ENCODE measurements around the gene S100A13.
A peak's percentile ranks its signal among the peaks of the same experiment; 100 is the strongest.
"Not testable (repeated sequence)": the region's sequence is repeated elsewhere in the genome, so short reads cannot be mapped to it uniquely, and the experiment has no call there.

The S100A13 gene

GRCh38 chr1:153610334-153610733, 17.0 kb downstream of the S100A13 start:
- peak in 2 of 10 donors; percentile 9 to 43 for DNase-seq
- intact Hi-C loops (cut with DNase I): no loop called here

DNA sequence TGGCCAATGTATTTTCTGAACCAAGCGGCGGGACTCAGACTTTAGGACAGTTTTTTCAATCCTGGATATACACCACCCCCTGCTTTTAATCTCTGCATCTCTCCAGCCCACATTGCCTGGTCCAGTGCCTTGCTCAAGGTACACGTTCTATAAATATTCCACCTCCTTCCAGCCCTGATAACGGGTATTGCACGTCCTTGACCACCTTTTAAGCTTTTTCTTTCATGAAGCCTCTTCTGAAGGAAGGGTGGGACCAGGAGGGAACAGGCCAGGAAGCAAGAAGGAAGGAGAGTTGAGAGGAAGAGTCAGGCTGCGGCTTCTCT, 17.8 kb downstream of the S100A13 start:
- intact Hi-C loops (cut with DNase I): no loop called here

GRCh38 chr1:153608742-153609584, 18.3 kb downstream of the S100A13 start:
- intact Hi-C loops (cut with DNase I): no loop called here

More for the DNA sequence above, 17.8 kb downstream of the S100A13 start:
- peak in 1 of 10 donors; percentile 14 for DNase-seq

DNA sequence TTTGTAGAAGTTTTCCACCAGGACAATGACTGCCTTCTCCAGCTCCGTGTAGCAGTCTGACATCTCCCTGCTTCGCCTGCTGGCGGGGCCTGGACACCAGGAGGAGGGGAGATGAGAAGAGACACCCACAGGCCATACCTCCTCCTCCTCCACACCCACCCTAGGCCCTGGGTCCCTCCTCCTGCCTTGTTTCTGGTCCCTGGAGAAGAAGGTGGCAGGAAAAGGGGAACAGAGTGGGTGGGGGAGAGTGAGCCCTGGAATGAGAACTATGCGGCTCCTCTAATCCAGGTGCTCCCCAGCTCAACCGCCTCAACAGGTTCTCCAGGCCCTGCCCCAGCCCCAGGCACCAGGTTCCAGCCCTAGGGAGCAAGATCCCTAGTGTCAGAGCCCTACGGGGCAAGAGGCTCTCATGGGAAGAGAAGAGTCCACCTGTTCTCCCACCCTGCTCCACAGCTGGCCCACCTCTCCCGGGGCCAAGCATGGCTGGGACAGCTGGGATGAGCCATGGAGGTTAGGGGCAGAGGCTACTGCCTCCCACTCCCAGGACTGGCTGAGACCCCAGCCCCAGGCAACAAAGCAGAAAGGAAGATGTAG, 19.1 kb downstream of the S100A13 start:
- DNase-seq: peak in 1 of 10 donors; percentile 70
- intact Hi-C loops (cut with DNase I): no loop called here

More at GRCh38 chr1:153608742-153609584, 18.3 kb downstream of the S100A13 start:
- peak in 8 of 10 donors; percentile 56 to 94 (median 72) for DNase-seq

DNA sequence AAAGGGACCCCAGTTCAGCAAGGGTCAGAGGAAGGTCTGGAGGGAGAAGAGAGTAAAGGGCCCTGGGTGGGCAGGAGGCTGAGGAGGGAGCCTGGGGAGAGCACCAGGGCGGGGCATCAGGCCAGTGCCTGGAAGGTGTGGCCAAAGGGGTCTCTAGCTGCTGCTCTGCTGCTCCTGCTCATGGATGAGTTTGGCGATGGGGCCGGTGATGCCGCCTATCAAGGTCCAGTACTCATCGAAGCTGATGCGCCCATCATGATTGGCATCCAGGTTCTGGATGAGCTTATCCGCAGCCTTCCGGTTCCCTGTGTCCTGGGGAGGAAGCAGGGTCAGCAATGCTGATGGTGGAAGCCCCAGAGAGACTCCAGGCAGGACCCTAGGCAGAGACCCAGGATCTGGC, 19.9 kb downstream of the S100A13 start:
- peak in 1 of 10 donors; percentile 72 for DNase-seq
- intact Hi-C loops (cut with DNase I): no loop called here

DNA sequence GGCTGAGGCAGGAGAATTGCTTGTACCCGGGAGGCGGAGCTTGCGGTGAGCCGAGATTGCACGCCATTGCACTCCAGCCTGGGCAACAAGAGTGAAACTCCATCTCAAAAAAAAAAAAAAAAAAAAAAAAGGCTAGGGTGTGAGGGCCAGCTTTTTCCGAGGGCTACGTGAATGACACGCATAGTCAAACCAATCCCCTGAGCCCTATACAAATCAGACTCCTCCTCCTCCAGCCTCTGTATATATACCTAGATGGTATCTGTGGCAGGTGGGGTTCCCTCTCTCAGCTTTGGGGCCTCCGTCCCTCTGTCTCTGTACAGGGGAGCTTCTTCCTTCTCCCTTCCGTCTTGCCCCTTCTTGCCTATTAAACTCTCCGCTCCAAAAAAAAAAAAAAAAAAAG, 21.1 kb downstream of the S100A13 start:
- peak in 1 of 10 donors; percentile 7 for DNase-seq
- intact Hi-C loops (cut with DNase I): no loop called here

- intact Hi-C loops (cut with DNase I): no loop called here
- DNase-seq: no peak
These were observed 24.6 kb downstream of the S100A13 start for GRCh38 chr1:153602749-153603148.

GRCh38 chr1:153599847-153600246, 27.5 kb downstream of the S100A13 start:
- DNase-seq: peak in 1 of 10 donors; percentile 24
- intact Hi-C loops (cut with DNase I): no loop called here

GRCh38 chr1:153598309-153599172, 28.8 kb downstream of the S100A13 start:
- intact Hi-C loops (cut with DNase I): no loop called here
- DNase-seq: peak in 1 of 10 donors; percentile 41

GRCh38 chr1:153597206-153597605, 30.1 kb downstream of the S100A13 start:
- no peak for DNase-seq
- intact Hi-C loops (cut with DNase I): no loop called here

GRCh38 chr1:153592748-153593147, 34.6 kb downstream of the S100A13 start:
- DNase-seq: peak in 1 of 10 donors; percentile 3

DNA sequence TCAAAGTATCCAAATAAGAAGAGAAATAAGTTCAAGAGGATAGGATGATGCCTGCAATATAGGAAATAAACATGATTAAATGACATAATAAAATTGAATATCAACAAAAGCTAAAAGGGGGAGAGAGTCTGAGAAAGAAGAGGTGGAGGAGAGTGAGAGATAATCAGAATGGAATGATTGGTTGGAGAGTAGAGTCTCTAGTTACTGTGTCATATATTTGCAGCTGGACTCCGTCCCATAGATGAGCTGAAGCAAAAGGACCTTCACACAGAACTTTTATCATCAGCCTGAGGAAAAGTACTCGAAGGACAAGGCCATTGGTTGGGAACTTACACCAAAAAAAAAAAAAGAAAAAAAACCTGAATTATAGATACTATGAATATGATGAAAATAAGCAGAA, 38.8 kb downstream of the S100A13 start:
- DNase-seq: no peak

More at GRCh38 chr1:153592748-153593147, 34.6 kb downstream of the S100A13 start:
- intact Hi-C loops (cut with DNase I): no loop called here

GRCh38 chr1:153588033-153588432, 39.3 kb downstream of the S100A13 start:
- intact Hi-C loops (cut with DNase I): not testable (repeated sequence)
- DNase-seq: peak in 1 of 10 donors; percentile 18

More for the DNA sequence above, 38.8 kb downstream of the S100A13 start:
- intact Hi-C loops (cut with DNase I): no loop called here

- DNase-seq: peak in 1 of 10 donors; percentile 44
- intact Hi-C loops (cut with DNase I): no loop called here
These were observed 40.0 kb downstream of the S100A13 start for GRCh38 chr1:153587314-153587713.

DNA sequence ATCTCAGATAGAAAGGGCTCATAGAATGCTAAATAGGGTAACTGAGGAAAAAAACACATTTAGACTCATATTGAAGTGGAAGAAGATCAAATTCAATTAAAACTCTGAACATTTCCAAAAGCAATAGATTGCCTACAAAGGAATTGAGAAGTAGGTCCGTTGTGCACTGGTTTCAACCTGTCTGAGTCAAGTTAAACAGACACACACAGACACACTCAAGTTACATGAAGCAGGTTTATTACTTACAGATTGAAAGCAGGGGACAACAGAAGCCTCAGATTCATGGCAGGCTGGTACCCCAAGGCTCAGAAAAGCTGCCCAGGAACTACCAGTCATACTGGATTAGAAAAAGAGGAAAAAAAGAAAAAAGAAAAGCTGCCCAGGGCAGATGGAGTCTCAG, 41.0 kb downstream of the S100A13 start:
- intact Hi-C loops (cut with DNase I): no loop called here
- DNase-seq: no peak

DNA sequence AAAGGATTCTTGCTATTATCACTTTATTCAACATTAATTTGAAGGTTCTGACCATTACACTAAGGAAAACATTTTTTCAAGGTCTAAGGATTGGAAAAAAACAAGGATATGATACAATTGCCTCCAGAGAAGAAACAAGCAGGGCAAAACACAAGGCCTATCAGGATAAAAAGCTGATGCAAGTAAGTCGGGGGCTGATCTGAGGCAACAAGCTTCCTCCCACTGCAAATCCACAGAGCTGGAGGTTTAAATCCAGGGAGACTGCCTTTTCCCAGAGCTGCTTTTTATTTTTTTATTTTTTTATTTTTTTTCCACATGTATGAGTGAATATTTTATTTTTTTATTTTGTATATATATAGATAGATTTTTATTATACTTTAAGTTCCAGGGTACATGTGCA, 42.3 kb downstream of the S100A13 start:
- intact Hi-C loops (cut with DNase I): no loop called here
- no peak for DNase-seq

DNA sequence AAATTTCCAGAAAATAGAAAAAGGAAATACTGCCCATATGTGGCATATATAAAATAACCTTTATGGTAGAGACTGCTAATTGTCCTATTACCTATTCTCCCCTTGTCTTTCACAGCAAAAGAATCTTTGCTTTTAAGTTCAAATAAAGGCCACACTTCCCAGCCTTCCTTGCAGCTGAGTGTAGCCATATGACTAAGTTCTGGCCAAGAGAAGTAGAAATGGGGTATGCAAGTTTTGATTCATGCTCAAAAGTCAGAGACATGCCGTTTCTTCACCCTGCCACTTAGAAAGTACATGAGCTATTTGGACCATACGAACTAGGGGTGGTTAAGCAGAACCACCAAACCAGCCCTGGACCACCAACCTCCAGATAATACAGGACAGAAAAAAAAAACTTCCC, 43.3 kb downstream of the S100A13 start:
- intact Hi-C loops (cut with DNase I): no loop called here
- DNase-seq: no peak

- DNase-seq: peak in 1 of 10 donors; percentile 15
- intact Hi-C loops (cut with DNase I): not testable (repeated sequence)
These were observed 43.8 kb downstream of the S100A13 start for GRCh38 chr1:153583514-153583913.

DNA sequence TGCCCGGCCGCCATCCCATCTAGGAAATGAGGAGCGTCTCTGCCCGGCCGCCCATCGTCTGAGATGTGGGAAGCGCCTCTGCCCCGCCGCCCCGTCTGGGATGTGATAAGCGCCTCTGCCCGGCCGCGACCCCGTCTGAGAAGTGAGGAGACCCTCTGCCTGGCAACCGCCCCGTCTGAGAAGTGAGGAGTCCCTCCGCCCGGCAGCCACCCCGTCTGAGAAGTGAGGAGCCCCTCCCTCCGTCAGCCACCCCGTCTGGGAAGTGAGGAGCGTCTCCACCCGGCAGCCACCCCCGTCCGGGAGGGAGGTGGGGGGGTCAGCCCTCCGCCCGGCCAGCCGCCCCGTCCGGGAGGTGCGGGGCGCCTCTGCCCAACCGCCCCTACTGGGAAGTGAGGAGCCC, 44.5 kb downstream of the S100A13 start:
- intact Hi-C loops (cut with DNase I): not testable (repeated sequence)

GRCh38 chr1:153578936-153579335, 48.4 kb downstream of the S100A13 start:
- intact Hi-C loops (cut with DNase I): no loop called here
- DNase-seq: peak in 1 of 10 donors; percentile 43

More for the DNA sequence above, 44.5 kb downstream of the S100A13 start:
- peak in 1 of 10 donors; percentile 81 for DNase-seq

DNA sequence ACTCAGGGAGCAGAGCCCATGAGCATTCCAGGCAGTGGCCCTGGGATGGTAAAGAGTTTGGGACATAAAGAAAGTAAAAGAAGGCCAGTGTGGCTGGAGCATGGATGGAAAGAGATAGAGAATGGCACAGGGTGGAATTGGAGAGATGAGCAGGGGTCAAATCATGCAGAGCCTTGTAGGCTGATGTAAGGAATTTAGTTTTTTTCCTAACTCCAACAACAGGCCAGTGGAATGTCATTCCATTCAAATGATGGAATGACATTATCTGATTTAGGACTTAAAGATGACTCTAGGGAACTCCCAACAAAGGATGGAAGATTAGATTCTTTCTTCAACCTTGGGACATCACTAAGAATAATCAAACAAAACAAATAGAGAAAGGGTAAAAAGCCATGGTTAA, 48.8 kb downstream of the S100A13 start:
- no peak for DNase-seq
- intact Hi-C loops (cut with DNase I): no loop called here

Measured in posterior cingulate gyrus (tissue), 11 donors.